ENCODE data around the gene PREPL.

DNA sequence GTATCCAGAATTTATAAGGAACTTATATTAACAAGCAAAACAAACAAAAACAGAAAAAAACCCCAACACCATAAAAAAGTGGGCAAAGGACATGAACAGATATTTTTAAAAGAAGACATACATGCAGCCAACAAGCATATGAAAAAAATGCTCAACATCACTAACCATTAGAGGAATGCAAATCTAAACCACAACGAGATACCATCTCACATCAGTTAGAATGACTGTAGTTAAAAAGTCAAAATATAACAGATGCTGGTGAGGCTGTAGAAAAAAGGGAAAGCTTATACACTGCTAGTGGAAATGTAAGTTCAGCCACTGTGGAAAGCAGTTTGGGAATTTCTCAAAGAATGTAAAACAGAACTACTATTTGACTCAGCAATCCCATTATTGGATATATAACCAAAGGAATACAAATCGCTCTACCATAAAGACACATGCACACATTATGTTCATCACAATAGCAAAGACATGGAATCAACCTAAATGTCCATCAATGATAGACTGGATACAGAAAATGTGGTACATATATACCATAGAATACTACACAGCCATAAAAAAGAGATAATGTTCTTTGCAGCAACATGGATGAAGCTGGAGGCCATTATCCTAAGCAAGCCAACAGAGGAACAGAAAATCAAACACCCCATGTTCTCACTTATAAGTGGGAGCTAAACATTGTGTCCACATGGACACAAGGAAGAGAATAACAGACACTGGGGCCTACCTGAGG lies 25.3 kb downstream of the PREPL start:
- no peak for TF ChIP-seq CTCF (conservative IDR thresholded peaks at IDR 0.05 in 1 of 2, IDR thresholded peaks at IDR 0.05 in 1 of 2; ENCODE audit: low read depth in 1 of 2, low read length in 2 of 2)
- TF ChIP-seq EZH2 (IDR thresholded peaks at IDR 0.05; ENCODE audit: low read length, missing control alignments): no peak
